ENCODE measurements around the gene GPR17.

- TF ChIP-seq, protein P1, sequence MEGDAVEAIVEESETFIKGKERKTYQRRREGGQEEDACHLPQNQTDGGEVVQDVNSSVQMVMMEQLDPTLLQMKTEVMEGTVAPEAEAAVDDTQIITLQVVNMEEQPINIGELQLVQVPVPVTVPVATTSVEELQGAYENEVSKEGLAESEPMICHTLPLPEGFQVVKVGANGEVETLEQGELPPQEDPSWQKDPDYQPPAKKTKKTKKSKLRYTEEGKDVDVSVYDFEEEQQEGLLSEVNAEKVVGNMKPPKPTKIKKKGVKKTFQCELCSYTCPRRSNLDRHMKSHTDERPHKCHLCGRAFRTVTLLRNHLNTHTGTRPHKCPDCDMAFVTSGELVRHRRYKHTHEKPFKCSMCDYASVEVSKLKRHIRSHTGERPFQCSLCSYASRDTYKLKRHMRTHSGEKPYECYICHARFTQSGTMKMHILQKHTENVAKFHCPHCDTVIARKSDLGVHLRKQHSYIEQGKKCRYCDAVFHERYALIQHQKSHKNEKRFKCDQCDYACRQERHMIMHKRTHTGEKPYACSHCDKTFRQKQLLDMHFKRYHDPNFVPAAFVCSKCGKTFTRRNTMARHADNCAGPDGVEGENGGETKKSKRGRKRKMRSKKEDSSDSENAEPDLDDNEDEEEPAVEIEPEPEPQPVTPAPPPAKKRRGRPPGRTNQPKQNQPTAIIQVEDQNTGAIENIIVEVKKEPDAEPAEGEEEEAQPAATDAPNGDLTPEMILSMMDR (IDR thresholded peaks at IDR 0.05; ENCODE audit: insufficient read depth, low read depth, low read length), result no peak
- no peak for TF ChIP-seq EZH2 (IDR thresholded peaks at IDR 0.05; ENCODE audit: insufficient read depth, low read length)
These were observed 33.7 kb upstream of the GPR17 start for GRCh38 chr2:127612111-127612822.

All from astrocyte (in vitro differentiated cells and primary cell).